Esophagus squamous epithelium (tissue), 4 donors: Measurements from ENCODE around the gene SPTY2D1.
A peak's percentile ranks its signal among the peaks of the same experiment; 100 is the strongest.

ENCODE experiments used
- CTCF ChIP-seq, 6 experiments: fragments of 450-650 bp in 4 of 6; fragments of 200-600 bp in 2 of 6; sonication (generic) in 2 of 6; IDR thresholded peaks; one replicate each; pipeline ENCODE4 v1.5.1; 2016 to 2019; ENCODE audit warnings: antibody characterized with exemption in 6 of 6, mild to moderate bottlenecking in 4 of 6, moderate library complexity in 4 of 6
- POLR2A ChIP-seq, 4 donors: fragments of 450-650 bp; IDR thresholded peaks; one replicate each; pipeline ENCODE4 v1.6.1; 2017; ENCODE audit warnings: antibody characterized with exemption in 4 of 4, mild to moderate bottlenecking in 4 of 4, moderate library complexity in 3 of 4

GRCh38 chr11:18634140-18635032 is at the start of gene SPTY2D1:
- peak in 4 of 6 experiments; percentile 10 to 29 (median 21) for TF ChIP-seq CTCF (IDR thresholded peaks at IDR 0.05)
- TF ChIP-seq POLR2A (IDR thresholded peaks at IDR 0.05), result peak in 3 of 4 donors; percentile 69 to 92 (median 86)
